Neural cell (in vitro differentiated cells): Measurements from ENCODE around the gene ARSK. TPM values are rescaled to one million over a fixed set of nuclear protein-coding genes. Genes with fewer than 3 reads are reported as not detected.

Experiments used
- H2AFZ ChIP-seq: fragments of 200-600, 300-800 bp; sonication (generic), shearing (Covaris generic); 2 replicates; pipeline ENCODE4 v1.6.0; 2014; ENCODE audit warnings: low read depth, mild to moderate bottlenecking, antibody characterized with exemption, low read length, moderate library complexity
- H3F3A ChIP-seq: fragments of 200-600 bp; shearing (Covaris generic); 2 replicates; pipeline ENCODE4 v1.6.1; 2016; ENCODE audit warnings: mild to moderate bottlenecking, moderate library complexity, mixed read lengths, antibody characterized with exemption, low read length; ENCODE audit not compliant: insufficient read depth, poor library complexity, severe bottlenecking
- H3K27ac ChIP-seq: fragments of 200-600, 300-800 bp; sonication (generic), shearing (Covaris generic); 2 replicates; pipeline ENCODE4 v1.5.1; 2014; ENCODE audit warnings: mild to moderate bottlenecking, low read length, moderate library complexity
- H3K27me3 ChIP-seq: fragments of 300-800, 200-600 bp; sonication (generic), shearing (Covaris generic); 2 replicates; pipeline ENCODE4 v1.6.0; 2014; ENCODE audit warnings: mild to moderate bottlenecking, low read depth, low read length, moderate library complexity; ENCODE audit not compliant: insufficient read depth
- H3K36me3 ChIP-seq: fragments of 300-800, 200-600 bp; sonication (generic), shearing (Covaris generic); 2 replicates; pipeline ENCODE4 v1.5.1; 2014; ENCODE audit warnings: mild to moderate bottlenecking, antibody characterized with exemption, low read length, moderate library complexity; ENCODE audit not compliant: insufficient read depth
- H3K4me2 ChIP-seq: fragments of 300-800, 200-600 bp; sonication (generic), shearing (Covaris generic); 2 replicates; pipeline ENCODE4 v1.6.0; 2014; ENCODE audit warnings: mild to moderate bottlenecking, low read length
- H3K4me3 ChIP-seq: fragments of 300-800, 200-600 bp; sonication (generic), shearing (Covaris generic); 2 replicates; pipeline ENCODE4 v1.5.1; 2014; ENCODE audit warnings: mild to moderate bottlenecking, low read length, moderate library complexity
- H3K79me2 ChIP-seq: fragments of 200-600 bp; shearing (Covaris generic); replicated peaks from 2 replicates; pipeline ENCODE4 v1.6.0; 2014; ENCODE audit warnings: mild to moderate bottlenecking, low read length, moderate library complexity; ENCODE audit not compliant: insufficient read depth
- H3K9ac ChIP-seq: fragments of 300-800, 200-600 bp; sonication (generic), shearing (Covaris generic); 2 replicates; pipeline ENCODE4 v1.6.1; 2016; ENCODE audit warnings: mild to moderate bottlenecking, low read length, mixed read lengths
- H3K9me2 ChIP-seq: fragments of 200-600 bp; shearing (Covaris generic); 2 replicates; pipeline ENCODE4 v1.6.1; 2016; ENCODE audit warnings: mild to moderate bottlenecking, low read length, mixed read lengths; ENCODE audit not compliant: insufficient read depth
- H3K9me3 ChIP-seq: fragments of 200-600, 300-800 bp; sonication (generic), shearing (Covaris generic); 2 replicates; pipeline ENCODE4 v1.6.1; 2016; ENCODE audit warnings: mild to moderate bottlenecking, mixed run types, low read length, moderate library complexity, mixed read lengths
- H4K20me1 ChIP-seq: fragments of 200-600 bp; shearing (Covaris generic); 2 replicates; pipeline ENCODE4 v1.6.1; 2016; ENCODE audit warnings: mild to moderate bottlenecking, mixed run types; ENCODE audit not compliant: insufficient read depth
- EP300 ChIP-seq: fragments of 450-650 bp; conservative IDR thresholded peaks from 2 replicates; pipeline ENCODE4 v1.6.1; 2014; ENCODE audit warnings: antibody characterized with exemption, mild to moderate bottlenecking, moderate library complexity; ENCODE audit not compliant: poor library complexity, severe bottlenecking
- EZH2 ChIP-seq: fragments of 200-600, 300-800 bp; shearing (Covaris generic), sonication (generic); IDR thresholded peaks from 2 replicates; pipeline ENCODE4 v1.6.1; 2014; ENCODE audit warnings: antibody characterized with exemption, low read length, borderline replicate concordance, mild to moderate bottlenecking; ENCODE audit not compliant: insufficient read depth, poor library complexity, severe bottlenecking
- MXI1 ChIP-seq: fragments of 450-650 bp; conservative IDR thresholded peaks from 2 replicates; pipeline ENCODE4 v1.6.1; 2014; ENCODE audit warnings: antibody characterized with exemption, mild to moderate bottlenecking; ENCODE audit not compliant: poor library complexity, severe bottlenecking
- POLR2AphosphoS5 ChIP-seq: IDR thresholded peaks from 2 replicates; pipeline ENCODE4 v1.6.1; 2012
- RAD21 ChIP-seq: fragments of 450-650 bp; conservative IDR thresholded peaks from 2 replicates; pipeline ENCODE4 v1.6.1; 2014; ENCODE audit warnings: antibody characterized with exemption, mild to moderate bottlenecking, moderate library complexity
- SMC3 ChIP-seq: fragments of 450-650 bp; conservative IDR thresholded peaks from 2 replicates; pipeline ENCODE4 v1.6.1; 2014; ENCODE audit warnings: antibody characterized with exemption, mild to moderate bottlenecking, moderate library complexity; ENCODE audit not compliant: poor library complexity
- TAF1 ChIP-seq: IDR thresholded peaks from 2 replicates; pipeline ENCODE4 v1.6.1; 2012; ENCODE audit warnings: low read depth
- polyA plus RNA-seq: library from polyadenylated mRNA; depleted of rRNA; stranded (reverse); fragments of >200 nt; gene quantifications from 2 replicates; pipeline ENCODE4 v1.2.3, GENCODE V29; 2014
- TF ChIP-seq, protein P1 (sequence below): fragments of 450-650 bp; IDR thresholded peaks from 2 replicates; pipeline ENCODE4 v1.5.1; 2014; ENCODE audit warnings: antibody characterized with exemption, mild to moderate bottlenecking, moderate library complexity; ENCODE audit not compliant: poor library complexity, severe bottlenecking
- TF ChIP-seq, protein P2 (sequence below): IDR thresholded peaks from 2 replicates; pipeline ENCODE4 v1.6.1; 2012; ENCODE audit warnings: borderline replicate concordance

Gene ARSK
- polyA plus RNA-seq, 1 donor from 2014 or later: 2.8 TPM

DNA sequence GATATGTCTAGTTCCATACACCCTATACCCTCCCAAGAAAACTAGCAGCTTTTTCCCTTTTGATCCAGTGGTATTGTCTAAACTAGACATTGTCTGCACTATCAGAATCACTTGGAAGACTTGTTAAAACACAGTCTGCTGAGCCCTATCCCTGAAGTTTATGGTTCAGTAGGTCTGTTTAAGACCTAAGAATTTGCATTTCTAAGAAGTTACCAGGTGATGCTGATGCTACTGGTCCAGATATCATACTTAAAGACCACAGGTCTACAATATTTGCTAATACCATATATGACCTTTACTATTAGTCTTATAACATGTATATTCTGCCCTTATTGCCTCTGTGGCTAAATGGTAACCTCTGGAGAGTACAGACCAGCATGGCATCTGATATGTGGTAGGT, 23.4 kb upstream of the ARSK start:
- TF ChIP-seq SMC3 (no peak), POLR2AphosphoS5 (no peak), EZH2 (no peak), RAD21 (no peak)
- TF ChIP-seq, protein P1, sequence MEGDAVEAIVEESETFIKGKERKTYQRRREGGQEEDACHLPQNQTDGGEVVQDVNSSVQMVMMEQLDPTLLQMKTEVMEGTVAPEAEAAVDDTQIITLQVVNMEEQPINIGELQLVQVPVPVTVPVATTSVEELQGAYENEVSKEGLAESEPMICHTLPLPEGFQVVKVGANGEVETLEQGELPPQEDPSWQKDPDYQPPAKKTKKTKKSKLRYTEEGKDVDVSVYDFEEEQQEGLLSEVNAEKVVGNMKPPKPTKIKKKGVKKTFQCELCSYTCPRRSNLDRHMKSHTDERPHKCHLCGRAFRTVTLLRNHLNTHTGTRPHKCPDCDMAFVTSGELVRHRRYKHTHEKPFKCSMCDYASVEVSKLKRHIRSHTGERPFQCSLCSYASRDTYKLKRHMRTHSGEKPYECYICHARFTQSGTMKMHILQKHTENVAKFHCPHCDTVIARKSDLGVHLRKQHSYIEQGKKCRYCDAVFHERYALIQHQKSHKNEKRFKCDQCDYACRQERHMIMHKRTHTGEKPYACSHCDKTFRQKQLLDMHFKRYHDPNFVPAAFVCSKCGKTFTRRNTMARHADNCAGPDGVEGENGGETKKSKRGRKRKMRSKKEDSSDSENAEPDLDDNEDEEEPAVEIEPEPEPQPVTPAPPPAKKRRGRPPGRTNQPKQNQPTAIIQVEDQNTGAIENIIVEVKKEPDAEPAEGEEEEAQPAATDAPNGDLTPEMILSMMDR: no peak
- TF ChIP-seq, protein P2, sequence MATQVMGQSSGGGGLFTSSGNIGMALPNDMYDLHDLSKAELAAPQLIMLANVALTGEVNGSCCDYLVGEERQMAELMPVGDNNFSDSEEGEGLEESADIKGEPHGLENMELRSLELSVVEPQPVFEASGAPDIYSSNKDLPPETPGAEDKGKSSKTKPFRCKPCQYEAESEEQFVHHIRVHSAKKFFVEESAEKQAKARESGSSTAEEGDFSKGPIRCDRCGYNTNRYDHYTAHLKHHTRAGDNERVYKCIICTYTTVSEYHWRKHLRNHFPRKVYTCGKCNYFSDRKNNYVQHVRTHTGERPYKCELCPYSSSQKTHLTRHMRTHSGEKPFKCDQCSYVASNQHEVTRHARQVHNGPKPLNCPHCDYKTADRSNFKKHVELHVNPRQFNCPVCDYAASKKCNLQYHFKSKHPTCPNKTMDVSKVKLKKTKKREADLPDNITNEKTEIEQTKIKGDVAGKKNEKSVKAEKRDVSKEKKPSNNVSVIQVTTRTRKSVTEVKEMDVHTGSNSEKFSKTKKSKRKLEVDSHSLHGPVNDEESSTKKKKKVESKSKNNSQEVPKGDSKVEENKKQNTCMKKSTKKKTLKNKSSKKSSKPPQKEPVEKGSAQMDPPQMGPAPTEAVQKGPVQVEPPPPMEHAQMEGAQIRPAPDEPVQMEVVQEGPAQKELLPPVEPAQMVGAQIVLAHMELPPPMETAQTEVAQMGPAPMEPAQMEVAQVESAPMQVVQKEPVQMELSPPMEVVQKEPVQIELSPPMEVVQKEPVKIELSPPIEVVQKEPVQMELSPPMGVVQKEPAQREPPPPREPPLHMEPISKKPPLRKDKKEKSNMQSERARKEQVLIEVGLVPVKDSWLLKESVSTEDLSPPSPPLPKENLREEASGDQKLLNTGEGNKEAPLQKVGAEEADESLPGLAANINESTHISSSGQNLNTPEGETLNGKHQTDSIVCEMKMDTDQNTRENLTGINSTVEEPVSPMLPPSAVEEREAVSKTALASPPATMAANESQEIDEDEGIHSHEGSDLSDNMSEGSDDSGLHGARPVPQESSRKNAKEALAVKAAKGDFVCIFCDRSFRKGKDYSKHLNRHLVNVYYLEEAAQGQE: no peak
- H2AFZ ChIP-seq: no peak overlapping the region
- no peaks in the 10 kb centered on the region for H3K79me2 ChIP-seq
- H3K27ac ChIP-seq: no peak overlapping the region
- H3K9me3 ChIP-seq: no peaks in the 10 kb centered on the region
- H3K4me3 ChIP-seq: no peak overlapping the region
- no peaks in the 10 kb centered on the region for H3F3A ChIP-seq
- H3K4me2 ChIP-seq: no peak overlapping the region
- H4K20me1 ChIP-seq: no peaks in the 10 kb centered on the region
- H3K27me3 ChIP-seq: no peaks in the 10 kb centered on the region
- H3K9me2 ChIP-seq: no peaks in the 10 kb centered on the region
- no peak overlapping the region for H3K9ac ChIP-seq
- H3K36me3 ChIP-seq: peaks cover 7% of the 10 kb centered on the region

DNA sequence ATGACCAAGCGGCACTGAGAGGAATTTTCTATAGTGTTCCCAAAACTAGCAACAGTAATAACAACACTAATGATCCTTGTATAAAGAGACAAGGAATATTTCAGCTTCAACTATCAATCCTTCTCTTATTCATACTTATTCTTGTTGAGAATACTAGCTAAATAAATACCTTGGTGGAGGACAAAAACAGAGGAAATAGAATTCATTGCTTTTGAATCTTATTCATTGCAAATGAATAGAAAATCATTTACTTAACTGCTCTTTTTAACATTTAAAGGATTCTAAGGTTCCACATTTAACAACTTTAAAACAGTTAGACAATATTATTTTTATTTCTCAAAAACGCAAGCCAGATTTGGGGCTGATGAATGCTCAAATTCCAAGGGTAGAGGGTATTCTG, 22.5 kb upstream of the ARSK start:
- H3K9me2 ChIP-seq: no peaks in the 10 kb centered on the region
- no peaks in the 10 kb centered on the region for H3K79me2 ChIP-seq
- no peak overlapping the region for H3K4me2 ChIP-seq
- H3K9me3 ChIP-seq: no peaks in the 10 kb centered on the region
- no peak overlapping the region for H2AFZ ChIP-seq
- no peak overlapping the region for H3K27ac ChIP-seq
- peaks cover 6% of the 10 kb centered on the region for H3K36me3 ChIP-seq
- H4K20me1 ChIP-seq: no peaks in the 10 kb centered on the region
- H3K4me3 ChIP-seq: no peak overlapping the region
- H3K9ac ChIP-seq: no peak overlapping the region
- TF ChIP-seq RAD21 (no peak), SMC3 (no peak), EZH2 (no peak), EP300 (no peak), POLR2AphosphoS5 (no peak), MXI1 (no peak), TAF1 (no peak)
- TF ChIP-seq, protein P2: no peak
- TF ChIP-seq, protein P1: no peak
- H3K27me3 ChIP-seq: no peaks in the 10 kb centered on the region
- no peaks in the 10 kb centered on the region for H3F3A ChIP-seq
